GM18867 (cell line): Measurements from ENCODE around the gene SYNE2.
"Not testable (repeated sequence)": the region's sequence is repeated elsewhere in the genome, so short reads cannot be mapped to it uniquely, and the experiment has no call there.

Source experiments
- ATAC-seq: cut with Tn5 transposase; IDR thresholded peaks from one replicate; pipeline ENCODE4 v1.9.1; 2021; ENCODE audit warnings: mild to moderate bottlenecking, moderate library complexity; ENCODE audit not compliant: unreplicated experiment

The SYNE2 gene

GRCh38 chr14:63869940-63870752, 17.3 kb downstream of the SYNE2 start:
- peak; percentile 55 for ATAC-seq

GRCh38 chr14:63870753-63871037, 17.9 kb downstream of the SYNE2 start:
- ATAC-seq, result not testable (repeated sequence)

- ATAC-seq, result no peak
Measured at GRCh38 chr14:63874223-63874622, 21.4 kb downstream of the SYNE2 start.

GRCh38 chr14:63875311-63875710, 22.5 kb downstream of the SYNE2 start:
- ATAC-seq, result no peak

- no peak for ATAC-seq
Measured at GRCh38 chr14:63877550-63877939, 24.7 kb downstream of the SYNE2 start.

GRCh38 chr14:63878052-63878451, 25.2 kb downstream of the SYNE2 start:
- no peak for ATAC-seq

- no peak for ATAC-seq
Measured at GRCh38 chr14:63878792-63879191, 26.0 kb downstream of the SYNE2 start.

- no peak for ATAC-seq
Measured at GRCh38 chr14:63881926-63882325, 29.1 kb downstream of the SYNE2 start.

GRCh38 chr14:63887899-63888298, 35.1 kb downstream of the SYNE2 start:
- no peak for ATAC-seq

- no peak for ATAC-seq
Measured at GRCh38 chr14:63890553-63890952, 37.7 kb downstream of the SYNE2 start.

- no peak for ATAC-seq
Measured at GRCh38 chr14:63891148-63891975, 38.6 kb downstream of the SYNE2 start.

- ATAC-seq, result no peak
Measured at GRCh38 chr14:63892265-63892664, 39.5 kb downstream of the SYNE2 start.

GRCh38 chr14:63893701-63894458, 41.1 kb downstream of the SYNE2 start:
- ATAC-seq, result no peak

GRCh38 chr14:63895510-63895909, 42.7 kb downstream of the SYNE2 start:
- no peak for ATAC-seq

GRCh38 chr14:63896278-63896720, 43.5 kb downstream of the SYNE2 start:
- ATAC-seq, result no peak

- no peak for ATAC-seq
Measured at GRCh38 chr14:63897721-63898163, 44.9 kb downstream of the SYNE2 start.

- ATAC-seq, result no peak
Measured at GRCh38 chr14:63899953-63900352, 47.1 kb downstream of the SYNE2 start.

- ATAC-seq, result no peak
Measured at GRCh38 chr14:63901434-63902085, 48.8 kb downstream of the SYNE2 start.

GRCh38 chr14:63902375-63902976, 49.7 kb downstream of the SYNE2 start:
- no peak for ATAC-seq

GRCh38 chr14:63904724-63905123, 51.9 kb downstream of the SYNE2 start:
- no peak for ATAC-seq
